ENCODE data around the gene ZMAT5.

DNA sequence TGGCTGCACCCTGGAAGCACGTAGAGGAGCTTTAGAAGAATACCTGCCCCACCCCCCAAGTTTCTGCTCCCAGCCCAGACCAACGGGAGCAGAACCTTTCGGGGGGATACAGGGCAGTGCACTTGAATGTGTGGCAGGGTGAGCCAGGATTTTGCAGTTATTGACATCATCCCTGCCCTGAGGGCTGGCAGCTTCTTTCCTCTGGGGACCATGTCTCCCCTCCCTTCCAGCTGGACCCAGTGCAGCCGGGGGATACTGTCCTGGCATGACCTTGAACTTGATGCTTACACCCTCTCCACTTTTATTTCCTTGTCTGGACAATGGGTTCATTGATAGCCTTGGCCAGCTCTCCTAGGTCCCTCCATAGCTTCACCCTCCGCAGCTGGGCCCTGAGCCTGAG is 51.1 kb downstream of the ZMAT5 start:
- TF ChIP-seq, protein P1, sequence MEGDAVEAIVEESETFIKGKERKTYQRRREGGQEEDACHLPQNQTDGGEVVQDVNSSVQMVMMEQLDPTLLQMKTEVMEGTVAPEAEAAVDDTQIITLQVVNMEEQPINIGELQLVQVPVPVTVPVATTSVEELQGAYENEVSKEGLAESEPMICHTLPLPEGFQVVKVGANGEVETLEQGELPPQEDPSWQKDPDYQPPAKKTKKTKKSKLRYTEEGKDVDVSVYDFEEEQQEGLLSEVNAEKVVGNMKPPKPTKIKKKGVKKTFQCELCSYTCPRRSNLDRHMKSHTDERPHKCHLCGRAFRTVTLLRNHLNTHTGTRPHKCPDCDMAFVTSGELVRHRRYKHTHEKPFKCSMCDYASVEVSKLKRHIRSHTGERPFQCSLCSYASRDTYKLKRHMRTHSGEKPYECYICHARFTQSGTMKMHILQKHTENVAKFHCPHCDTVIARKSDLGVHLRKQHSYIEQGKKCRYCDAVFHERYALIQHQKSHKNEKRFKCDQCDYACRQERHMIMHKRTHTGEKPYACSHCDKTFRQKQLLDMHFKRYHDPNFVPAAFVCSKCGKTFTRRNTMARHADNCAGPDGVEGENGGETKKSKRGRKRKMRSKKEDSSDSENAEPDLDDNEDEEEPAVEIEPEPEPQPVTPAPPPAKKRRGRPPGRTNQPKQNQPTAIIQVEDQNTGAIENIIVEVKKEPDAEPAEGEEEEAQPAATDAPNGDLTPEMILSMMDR (IDR thresholded peaks at IDR 0.05): no peak
- no peak for TF ChIP-seq POLR2A (IDR thresholded peaks at IDR 0.05)

Data from tibial nerve (tissue), 3 donors.